ENCODE results near the gene RAB18. TPM values are rescaled to one million over a fixed set of nuclear protein-coding genes. Genes with fewer than 3 reads are reported as not detected.
"Not testable (repeated sequence)": the region's sequence is repeated elsewhere in the genome, so short reads cannot be mapped to it uniquely, and the experiment has no call there.

RAB18 gene
- total and polyA plus RNA-seq, 7 donors, result 36.2 to 125 (median 87.0) TPM

DNA sequence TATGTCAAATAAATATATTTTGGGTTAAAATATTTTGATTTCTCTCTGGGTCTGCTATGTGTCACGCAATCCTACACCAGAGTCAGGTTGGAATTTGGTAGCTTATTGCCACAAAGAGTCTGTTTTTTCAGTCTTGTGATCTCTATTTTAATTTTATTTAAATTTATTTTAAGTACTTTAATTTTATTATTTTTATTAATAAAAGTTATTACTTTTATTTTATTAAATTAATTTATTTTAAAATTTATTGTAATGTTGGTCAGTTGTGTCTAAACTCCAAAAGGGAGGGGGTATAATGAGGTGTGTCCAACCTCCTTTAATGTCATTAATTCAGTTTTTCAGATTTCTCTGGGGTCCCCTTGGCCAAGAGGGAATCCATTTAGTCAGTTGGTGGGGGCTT is 42.8 kb upstream of the RAB18 start:
- 96 to 98% (median 98%) methylated on average over 1 of the region's 1 CpG for WGBS, 3 donors
- Histone ChIP-seq H3K27ac (no peak overlapping the region), H3K4me3 (no peak overlapping the region), H3K9me3 (no peaks in the 10 kb centered on the region), H3K36me3 (ENCODE audit: insufficient read depth in 1 of 2, low read depth in 1 of 2) (no peaks in the 10 kb centered on the region), H3K27me3 (ENCODE audit: insufficient read depth in 3 of 3, low read length in 2 of 3) (no peaks in the 10 kb centered on the region), H3K4me1 (no peaks in the 10 kb centered on the region)
- DNase-seq, result no peak
- TF ChIP-seq, protein P1, sequence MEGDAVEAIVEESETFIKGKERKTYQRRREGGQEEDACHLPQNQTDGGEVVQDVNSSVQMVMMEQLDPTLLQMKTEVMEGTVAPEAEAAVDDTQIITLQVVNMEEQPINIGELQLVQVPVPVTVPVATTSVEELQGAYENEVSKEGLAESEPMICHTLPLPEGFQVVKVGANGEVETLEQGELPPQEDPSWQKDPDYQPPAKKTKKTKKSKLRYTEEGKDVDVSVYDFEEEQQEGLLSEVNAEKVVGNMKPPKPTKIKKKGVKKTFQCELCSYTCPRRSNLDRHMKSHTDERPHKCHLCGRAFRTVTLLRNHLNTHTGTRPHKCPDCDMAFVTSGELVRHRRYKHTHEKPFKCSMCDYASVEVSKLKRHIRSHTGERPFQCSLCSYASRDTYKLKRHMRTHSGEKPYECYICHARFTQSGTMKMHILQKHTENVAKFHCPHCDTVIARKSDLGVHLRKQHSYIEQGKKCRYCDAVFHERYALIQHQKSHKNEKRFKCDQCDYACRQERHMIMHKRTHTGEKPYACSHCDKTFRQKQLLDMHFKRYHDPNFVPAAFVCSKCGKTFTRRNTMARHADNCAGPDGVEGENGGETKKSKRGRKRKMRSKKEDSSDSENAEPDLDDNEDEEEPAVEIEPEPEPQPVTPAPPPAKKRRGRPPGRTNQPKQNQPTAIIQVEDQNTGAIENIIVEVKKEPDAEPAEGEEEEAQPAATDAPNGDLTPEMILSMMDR (IDR thresholded peaks at IDR 0.05), result no peak
- intact Hi-C loops (cut with DNase I), result no loop called here
- no peak for ATAC-seq

DNA sequence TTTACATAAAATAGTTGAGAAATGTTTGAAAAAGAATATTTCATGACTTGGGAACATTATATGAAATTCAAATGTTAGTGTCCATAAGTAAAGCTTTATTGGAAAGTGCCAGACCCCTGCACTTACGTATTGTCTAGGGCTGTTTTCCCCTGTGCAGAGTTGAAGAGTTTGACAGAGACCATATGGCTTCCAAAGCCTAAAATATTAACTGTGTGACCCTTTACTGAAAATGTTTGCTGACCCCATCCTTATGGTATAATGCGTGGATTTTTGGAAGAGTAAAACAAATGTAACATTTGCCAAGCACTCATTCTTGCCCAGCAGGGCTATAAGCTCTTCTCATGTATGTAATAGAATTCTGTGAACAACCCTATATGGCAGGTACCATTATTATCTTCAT is 40.1 kb upstream of the RAB18 start:
- 35 to 49% (median 40%) methylated on average over 2 of the region's 2 CpGs for WGBS, 3 donors
- intact Hi-C loops (cut with DNase I), result no loop called here
- ATAC-seq, result no peak
- H3K36me3 ChIP-seq (ENCODE audit: insufficient read depth in 1 of 2, low read depth in 1 of 2), result no peaks in the 10 kb centered on the region
- H3K4me3 ChIP-seq, result no peak overlapping the region
- no peaks in the 10 kb centered on the region for H3K27me3 ChIP-seq (ENCODE audit: insufficient read depth in 3 of 3, low read length in 2 of 3)
- no peaks in the 10 kb centered on the region for H3K9me3 ChIP-seq
- no peak for DNase-seq
- H3K4me1 ChIP-seq, result no peaks in the 10 kb centered on the region
- no peak overlapping the region for H3K27ac ChIP-seq
- TF ChIP-seq, protein P1 (IDR thresholded peaks at IDR 0.05), result no peak

DNA sequence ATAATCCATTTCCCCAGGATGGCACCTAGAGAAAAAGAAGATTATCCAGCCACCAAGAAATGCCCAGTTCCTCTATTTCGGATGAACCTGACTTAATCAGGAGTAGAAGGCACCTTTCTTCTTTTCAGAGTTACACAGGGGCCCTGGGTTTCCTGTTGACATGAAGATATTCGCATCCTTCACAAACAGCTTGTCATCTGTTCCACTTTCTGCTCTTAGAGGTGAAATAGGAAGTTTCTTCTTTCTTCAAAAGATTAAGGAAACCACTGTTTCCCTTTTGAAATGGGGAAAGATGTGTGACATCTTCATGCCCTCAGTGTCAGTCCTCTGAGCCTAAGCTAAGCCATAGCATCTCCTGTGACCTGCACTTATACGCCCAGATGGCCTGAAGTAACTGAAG is 39.1 kb upstream of the RAB18 start:
- no peaks in the 10 kb centered on the region for H3K9me3 ChIP-seq
- ATAC-seq, result no peak
- H3K4me1 ChIP-seq, result no peaks in the 10 kb centered on the region
- 76 to 84% (median 81%) methylated on average over 3 of the region's 3 CpGs for WGBS, 3 donors
- no peaks in the 10 kb centered on the region for H3K27me3 ChIP-seq (ENCODE audit: insufficient read depth in 3 of 3, low read length in 2 of 3)
- H3K4me3 ChIP-seq, result no peak overlapping the region
- no peak overlapping the region for H3K27ac ChIP-seq
- no peak for DNase-seq
- TF ChIP-seq, protein P1 (IDR thresholded peaks at IDR 0.05), result no peak
- H3K36me3 ChIP-seq (ENCODE audit: insufficient read depth in 1 of 2, low read depth in 1 of 2), result no peaks in the 10 kb centered on the region
- intact Hi-C loops (cut with DNase I), result no loop called here

DNA sequence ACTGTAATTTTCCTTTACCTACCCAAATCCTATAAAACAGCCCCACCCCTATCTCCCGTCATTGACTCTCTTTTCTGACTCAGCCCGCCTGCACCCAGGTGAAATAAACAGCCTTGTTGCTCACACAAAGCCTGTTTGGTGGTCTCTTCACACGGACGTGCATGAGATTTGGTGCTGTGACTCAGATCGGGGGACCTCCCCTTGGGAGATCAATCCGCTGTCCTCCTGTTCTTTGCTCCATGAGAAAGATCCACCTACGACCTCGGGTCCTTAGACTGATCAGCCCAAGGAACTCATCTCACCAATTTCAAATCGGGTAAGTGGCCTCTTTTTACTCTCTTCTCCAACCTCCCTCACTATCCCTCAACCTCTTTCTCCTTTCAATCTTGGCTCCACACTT is 38.5 kb upstream of the RAB18 start:
- intact Hi-C loops (cut with DNase I), result not testable (repeated sequence)

DNA sequence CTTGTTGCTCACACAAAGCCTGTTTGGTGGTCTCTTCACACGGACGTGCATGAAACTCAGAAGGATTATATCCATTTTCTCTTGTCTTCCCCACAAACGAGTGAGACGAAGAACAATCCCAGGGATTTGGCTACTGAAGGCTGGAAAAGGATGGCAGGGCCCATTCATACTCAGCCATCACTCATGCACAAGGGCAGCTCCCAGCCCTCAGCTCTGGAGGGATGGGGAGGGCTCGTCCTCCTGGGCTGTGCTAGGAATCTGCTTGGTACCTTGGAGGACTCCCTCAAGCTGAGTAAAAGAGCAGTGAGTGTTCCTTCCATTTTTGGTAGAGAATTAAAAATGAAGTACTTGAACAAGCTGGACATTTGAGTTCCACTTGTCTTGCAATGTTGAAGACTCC is 33.2 kb upstream of the RAB18 start:
- 46 to 56% (median 47%) methylated on average over 5 of the region's 5 CpGs for WGBS, 3 donors

More for the DNA sequence above, 38.5 kb upstream of the RAB18 start:
- not testable (repeated sequence) for H3K4me3 ChIP-seq; H3K4me1 ChIP-seq; H3K36me3 ChIP-seq (ENCODE audit: insufficient read depth in 1 of 2, low read depth in 1 of 2); DNase-seq; H3K27me3 ChIP-seq (ENCODE audit: insufficient read depth in 3 of 3, low read length in 2 of 3); ATAC-seq; H3K9me3 ChIP-seq; H3K27ac ChIP-seq
- WGBS, 3 donors, result 81 to 87% (median 87%) methylated on average over 8 to 9 of the region's 9 CpGs

More for the DNA sequence above, 33.2 kb upstream of the RAB18 start:
- H3K4me3 ChIP-seq, result no peak overlapping the region
- no peaks in the 10 kb centered on the region for H3K36me3 ChIP-seq (ENCODE audit: insufficient read depth in 1 of 2, low read depth in 1 of 2)
- TF ChIP-seq, protein P1 (IDR thresholded peaks at IDR 0.05), result no peak
- no peaks in the 10 kb centered on the region for H3K9me3 ChIP-seq
- ATAC-seq, result no peak
- intact Hi-C loops (cut with DNase I), result no loop called here
- DNase-seq, result no peak
- peaks cover 0 to 3% (median 0%) of the 10 kb centered on the region in 3 donors for H3K27me3 ChIP-seq (ENCODE audit: insufficient read depth in 3 of 3, low read length in 2 of 3)
- H3K27ac ChIP-seq, result no peak overlapping the region
- H3K4me1 ChIP-seq, result no peaks in the 10 kb centered on the region

Data from psoas muscle (tissue), 8 donors.